Liver (tissue), 9 donors: ENCODE data around the gene TRPM8. TPM values are rescaled to one million over a fixed set of nuclear protein-coding genes. Genes with fewer than 3 reads are reported as not detected.
"Not testable (repeated sequence)": the region's sequence is repeated elsewhere in the genome, so short reads cannot be mapped to it uniquely, and the experiment has no call there.

ENCODE experiments used
- DNase-seq: peaks from one replicate; pipeline ENCODE4 v3.0.0-alpha.2; 2017; ENCODE audit warnings: low spot score
- H3K27ac ChIP-seq, 2 donors: one replicate each; pipeline ENCODE4 v1.7.0; 2013; ENCODE audit warnings: inconsistent platforms in 2 of 2, low read length in 2 of 2, control low read depth in 1 of 2, low read depth in 1 of 2, mild to moderate bottlenecking in 1 of 2
- H3K27me3 ChIP-seq, 4 donors: one replicate each; pipeline versions ENCODE4 v1.6.1 to v1.7.0; 2013; ENCODE audit warnings: low read length in 3 of 4, inconsistent platforms in 1 of 4, mild to moderate bottlenecking in 1 of 4, moderate library complexity in 1 of 4; ENCODE audit not compliant: control insufficient read depth in 4 of 4, insufficient read depth in 4 of 4
- H3K36me3 ChIP-seq, 4 donors: one replicate each; pipeline versions ENCODE4 v1.6.1 to v1.7.0; 2013; ENCODE audit warnings: low read length in 3 of 4, mild to moderate bottlenecking in 3 of 4, low read depth in 1 of 4, moderate library complexity in 1 of 4; ENCODE audit not compliant: control insufficient read depth in 4 of 4, insufficient read depth in 3 of 4
- H3K4me1 ChIP-seq, 4 donors: one replicate each; pipeline versions ENCODE4 v1.6.1 to v1.7.0; 2013; ENCODE audit warnings: low read length in 3 of 4, mild to moderate bottlenecking in 3 of 4, moderate library complexity in 1 of 4; ENCODE audit not compliant: control insufficient read depth in 4 of 4, insufficient read depth in 4 of 4
- H3K4me3 ChIP-seq, 3 donors: one replicate each; pipeline versions ENCODE4 v1.6.1 to v1.7.0; 2013; ENCODE audit warnings: low read length in 3 of 3, control low read depth in 1 of 3, low read depth in 1 of 3, mild to moderate bottlenecking in 1 of 3
- H3K9ac ChIP-seq, 2 donors: one replicate each; pipeline ENCODE4 v1.7.0; 2013; ENCODE audit warnings: low read length in 2 of 2, mild to moderate bottlenecking in 2 of 2, moderate library complexity in 2 of 2, control low read depth in 1 of 2, low read depth in 1 of 2
- H3K9me3 ChIP-seq, 4 donors: one replicate each; pipeline versions ENCODE4 v1.6.1 to v1.7.0; 2013; ENCODE audit warnings: low read length in 3 of 4; ENCODE audit not compliant: control insufficient read depth in 4 of 4
- EGR1 ChIP-seq, 2 donors: IDR thresholded peaks; 2 replicates each; pipeline ENCODE4 v1.6.1; 2016 to 2018; ENCODE audit warnings: antibody characterized with exemption in 2 of 2, low read depth in 2 of 2
- FOXA1 ChIP-seq: IDR thresholded peaks from 2 replicates; pipeline ENCODE4 v1.6.1; 2016; ENCODE audit warnings: antibody characterized with exemption
- FOXA2 ChIP-seq: IDR thresholded peaks from 2 replicates; pipeline ENCODE4 v1.6.1; 2016; ENCODE audit warnings: antibody characterized with exemption
- GABPA ChIP-seq, 2 donors: IDR thresholded peaks in 1 of 2; conservative IDR thresholded peaks in 1 of 2; 2 replicates each; pipeline ENCODE4 v1.6.1; 2016; ENCODE audit warnings: antibody characterized with exemption in 2 of 2, mild to moderate bottlenecking in 1 of 2, moderate library complexity in 1 of 2
- HNF4A ChIP-seq, 2 donors: conservative IDR thresholded peaks; 2 replicates each; pipeline ENCODE4 v1.6.1; 2016; ENCODE audit warnings: antibody characterized with exemption in 2 of 2, mild to moderate bottlenecking in 2 of 2
- HNF4G ChIP-seq: IDR thresholded peaks from 2 replicates; pipeline ENCODE4 v1.6.1; 2016; ENCODE audit warnings: antibody characterized with exemption
- NR2F2 ChIP-seq: IDR thresholded peaks from 2 replicates; pipeline ENCODE4 v1.6.1; 2016; ENCODE audit warnings: antibody characterized with exemption
- RAD21 ChIP-seq, 2 donors: IDR thresholded peaks; 2 replicates each; pipeline ENCODE4 v1.6.1; 2016; ENCODE audit warnings: antibody characterized with exemption in 2 of 2, mild to moderate bottlenecking in 2 of 2
- RXRA ChIP-seq, 2 donors: IDR thresholded peaks; 2 replicates each; pipeline ENCODE4 v1.6.1; 2017 to 2018; ENCODE audit warnings: antibody characterized with exemption in 2 of 2, mild to moderate bottlenecking in 1 of 2
- TAF1 ChIP-seq: conservative IDR thresholded peaks from 2 replicates; pipeline ENCODE4 v1.6.1; 2016; ENCODE audit warnings: antibody characterized with exemption, mild to moderate bottlenecking
- YY1 ChIP-seq: IDR thresholded peaks from 2 replicates; pipeline ENCODE4 v1.6.1; 2016; ENCODE audit warnings: antibody characterized with exemption, mild to moderate bottlenecking
- WGBS: extraction: QIAGEN DNeasy Blood & Tissue Kit; methylation state at CpG from one replicate; pipeline ENCODE4 v1.1.7; 2013; 5-methylcytosine and 5-hydroxymethylcytosine counted together
- polyA plus RNA-seq, 2 donors: library from polyadenylated mRNA; stranded (reverse) in 1 of 2; unstranded in 1 of 2; fragments of 200-250 nt in 1 of 2; fragments of >200 nt in 1 of 2; fragmentation: Nextera tagmentation in 1 of 2; extraction: Ambion mirVana in 1 of 2; gene quantifications; one replicate each; pipeline versions ENCODE4 v1.2.1 to v1.2.3, GENCODE V29; 2013 to 2015
- total RNA-seq, 2 donors: library from RNA; depleted of rRNA; stranded (reverse); fragments of >200 nt; gene quantifications; one replicate each; pipeline ENCODE4 v1.2.3, GENCODE V29; 2014
- TF ChIP-seq, protein P1 (sequence below): IDR thresholded peaks from 2 replicates; pipeline ENCODE4 v1.6.1; 2016; ENCODE audit warnings: antibody characterized with exemption, mild to moderate bottlenecking
- TF ChIP-seq, protein P2 (sequence below): IDR thresholded peaks from 2 replicates; pipeline ENCODE4 v1.6.1; 2016; ENCODE audit warnings: antibody characterized with exemption
- TF ChIP-seq, protein P3 (sequence below): IDR thresholded peaks from 2 replicates; pipeline ENCODE4 v1.6.1; 2016; ENCODE audit warnings: antibody characterized with exemption
- donor health status: healthy.
- donor health status: healthy.
- donor health status: healthy.
- donor health status: healthy.
- donor health status: healthy.

The TRPM8 gene
- total and polyA plus RNA-seq, 4 donors, result 1.1 to 79.2 (median 33.2) TPM

DNA sequence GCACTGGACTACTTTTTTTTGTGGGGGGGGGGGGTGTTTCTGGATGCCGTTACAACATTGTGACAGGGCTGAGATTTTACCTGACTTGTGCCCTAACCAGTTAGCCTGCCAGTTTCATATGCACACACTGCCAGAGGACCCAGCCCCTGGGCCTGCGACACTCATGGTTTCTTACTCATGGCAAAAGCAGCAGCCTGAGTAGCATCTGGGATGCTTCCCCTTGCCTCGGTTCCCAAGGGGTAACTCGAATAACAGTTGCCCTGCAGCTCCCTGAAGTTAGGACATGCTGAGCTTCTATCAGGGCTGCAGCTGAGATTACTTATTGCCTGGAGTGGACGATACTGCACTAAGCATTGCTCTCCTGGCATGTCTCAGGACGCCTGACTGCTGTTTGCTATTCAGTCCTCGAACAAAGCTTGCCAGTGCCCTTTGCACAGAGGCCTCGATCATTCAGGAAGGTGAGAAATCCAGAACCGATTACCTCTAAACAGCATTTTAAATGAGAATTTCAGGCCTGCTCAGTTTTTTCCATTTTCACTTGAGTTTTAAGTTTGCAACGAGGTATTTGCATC, 47.9 kb downstream of the TRPM8 start:
- Histone ChIP-seq H3K4me3 (no peak overlapping the region), H3K9ac (no peak overlapping the region), H3K27me3 (no peaks in the 10 kb centered on the region), H3K9me3 (no peaks in the 10 kb centered on the region), H3K4me1 (peaks cover 2 to 8% (median 4%) of the 10 kb centered on the region in 4 donors), H3K36me3 (no peaks in the 10 kb centered on the region), H3K27ac (no peak overlapping the region)
- WGBS, result 59% methylated on average over 10 of the region's 10 CpGs
- no peak for DNase-seq
- TF ChIP-seq, protein P1, sequence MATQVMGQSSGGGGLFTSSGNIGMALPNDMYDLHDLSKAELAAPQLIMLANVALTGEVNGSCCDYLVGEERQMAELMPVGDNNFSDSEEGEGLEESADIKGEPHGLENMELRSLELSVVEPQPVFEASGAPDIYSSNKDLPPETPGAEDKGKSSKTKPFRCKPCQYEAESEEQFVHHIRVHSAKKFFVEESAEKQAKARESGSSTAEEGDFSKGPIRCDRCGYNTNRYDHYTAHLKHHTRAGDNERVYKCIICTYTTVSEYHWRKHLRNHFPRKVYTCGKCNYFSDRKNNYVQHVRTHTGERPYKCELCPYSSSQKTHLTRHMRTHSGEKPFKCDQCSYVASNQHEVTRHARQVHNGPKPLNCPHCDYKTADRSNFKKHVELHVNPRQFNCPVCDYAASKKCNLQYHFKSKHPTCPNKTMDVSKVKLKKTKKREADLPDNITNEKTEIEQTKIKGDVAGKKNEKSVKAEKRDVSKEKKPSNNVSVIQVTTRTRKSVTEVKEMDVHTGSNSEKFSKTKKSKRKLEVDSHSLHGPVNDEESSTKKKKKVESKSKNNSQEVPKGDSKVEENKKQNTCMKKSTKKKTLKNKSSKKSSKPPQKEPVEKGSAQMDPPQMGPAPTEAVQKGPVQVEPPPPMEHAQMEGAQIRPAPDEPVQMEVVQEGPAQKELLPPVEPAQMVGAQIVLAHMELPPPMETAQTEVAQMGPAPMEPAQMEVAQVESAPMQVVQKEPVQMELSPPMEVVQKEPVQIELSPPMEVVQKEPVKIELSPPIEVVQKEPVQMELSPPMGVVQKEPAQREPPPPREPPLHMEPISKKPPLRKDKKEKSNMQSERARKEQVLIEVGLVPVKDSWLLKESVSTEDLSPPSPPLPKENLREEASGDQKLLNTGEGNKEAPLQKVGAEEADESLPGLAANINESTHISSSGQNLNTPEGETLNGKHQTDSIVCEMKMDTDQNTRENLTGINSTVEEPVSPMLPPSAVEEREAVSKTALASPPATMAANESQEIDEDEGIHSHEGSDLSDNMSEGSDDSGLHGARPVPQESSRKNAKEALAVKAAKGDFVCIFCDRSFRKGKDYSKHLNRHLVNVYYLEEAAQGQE, result no peak
- no peak for TF ChIP-seq TAF1
- TF ChIP-seq GABPA (IDR thresholded peaks at IDR 0.05 in 1 of 2, conservative IDR thresholded peaks at IDR 0.05 in 1 of 2), result no peak
- no peak for TF ChIP-seq YY1

- 78% methylated on average over 7 of the region's 7 CpGs for WGBS
- not testable (repeated sequence) for DNase-seq, H3K27me3 ChIP-seq, H3K9me3 ChIP-seq, H3K4me1 ChIP-seq, H3K36me3 ChIP-seq, H3K4me3 ChIP-seq, H3K9ac ChIP-seq, H3K27ac ChIP-seq
- TF ChIP-seq RXRA (IDR thresholded peaks at IDR 0.05) (peak in 1 of 2 donors; percentile 26), HNF4A (conservative IDR thresholded peaks at IDR 0.05) (peak in 1 of 2 donors; percentile 11)
- TF ChIP-seq, protein P2, sequence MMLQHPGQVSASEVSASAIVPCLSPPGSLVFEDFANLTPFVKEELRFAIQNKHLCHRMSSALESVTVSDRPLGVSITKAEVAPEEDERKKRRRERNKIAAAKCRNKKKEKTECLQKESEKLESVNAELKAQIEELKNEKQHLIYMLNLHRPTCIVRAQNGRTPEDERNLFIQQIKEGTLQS, result peak; percentile 12
Observed at GRCh38 chr2:233965646-233966045, 48.5 kb downstream of the TRPM8 start.

- no peak for DNase-seq
Observed at GRCh38 chr2:233966388-233966787, 49.2 kb downstream of the TRPM8 start.

More at GRCh38 chr2:233966388-233966787, 49.2 kb downstream of the TRPM8 start:
- H3K9me3 ChIP-seq, result no peaks in the 10 kb centered on the region
- no peak overlapping the region for H3K27ac ChIP-seq
- no peaks in the 10 kb centered on the region for H3K27me3 ChIP-seq
- no peak overlapping the region for H3K9ac ChIP-seq
- H3K36me3 ChIP-seq, result no peaks in the 10 kb centered on the region
- TF ChIP-seq NR2F2, result no peak
- TF ChIP-seq EGR1 (IDR thresholded peaks at IDR 0.05; ENCODE audit: low read depth in 2 of 2), result no peak
- TF ChIP-seq RAD21 (IDR thresholded peaks at IDR 0.05), result no peak
- TF ChIP-seq FOXA2, result no peak
- no peak for TF ChIP-seq FOXA1
- TF ChIP-seq, protein P3, sequence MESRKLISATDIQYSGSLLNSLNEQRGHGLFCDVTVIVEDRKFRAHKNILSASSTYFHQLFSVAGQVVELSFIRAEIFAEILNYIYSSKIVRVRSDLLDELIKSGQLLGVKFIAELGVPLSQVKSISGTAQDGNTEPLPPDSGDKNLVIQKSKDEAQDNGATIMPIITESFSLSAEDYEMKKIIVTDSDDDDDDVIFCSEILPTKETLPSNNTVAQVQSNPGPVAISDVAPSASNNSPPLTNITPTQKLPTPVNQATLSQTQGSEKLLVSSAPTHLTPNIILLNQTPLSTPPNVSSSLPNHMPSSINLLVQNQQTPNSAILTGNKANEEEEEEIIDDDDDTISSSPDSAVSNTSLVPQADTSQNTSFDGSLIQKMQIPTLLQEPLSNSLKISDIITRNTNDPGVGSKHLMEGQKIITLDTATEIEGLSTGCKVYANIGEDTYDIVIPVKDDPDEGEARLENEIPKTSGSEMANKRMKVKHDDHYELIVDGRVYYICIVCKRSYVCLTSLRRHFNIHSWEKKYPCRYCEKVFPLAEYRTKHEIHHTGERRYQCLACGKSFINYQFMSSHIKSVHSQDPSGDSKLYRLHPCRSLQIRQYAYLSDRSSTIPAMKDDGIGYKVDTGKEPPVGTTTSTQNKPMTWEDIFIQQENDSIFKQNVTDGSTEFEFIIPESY, result no peak
- TF ChIP-seq, protein P1, result no peak
- no peak for TF ChIP-seq HNF4A (conservative IDR thresholded peaks at IDR 0.05)
- TF ChIP-seq RXRA (IDR thresholded peaks at IDR 0.05), result no peak
- no peak for TF ChIP-seq HNF4G
- peaks cover 2 to 8% (median 4%) of the 10 kb centered on the region in 4 donors for H3K4me1 ChIP-seq
- no peak overlapping the region for H3K4me3 ChIP-seq
- 89% methylated on average over 7 of the region's 7 CpGs for WGBS
